GM19351 (cell line): ENCODE data around the gene GARIN5B.
"Not testable (repeated sequence)": the region's sequence is repeated elsewhere in the genome, so short reads cannot be mapped to it uniquely, and the experiment has no call there.

Experiments used
- ATAC-seq: cut with Tn5 transposase; IDR thresholded peaks from one replicate; pipeline ENCODE4 v1.9.1; 2021; ENCODE audit warnings: mild to moderate bottlenecking, moderate library complexity; ENCODE audit not compliant: unreplicated experiment

GARIN5B gene

DNA sequence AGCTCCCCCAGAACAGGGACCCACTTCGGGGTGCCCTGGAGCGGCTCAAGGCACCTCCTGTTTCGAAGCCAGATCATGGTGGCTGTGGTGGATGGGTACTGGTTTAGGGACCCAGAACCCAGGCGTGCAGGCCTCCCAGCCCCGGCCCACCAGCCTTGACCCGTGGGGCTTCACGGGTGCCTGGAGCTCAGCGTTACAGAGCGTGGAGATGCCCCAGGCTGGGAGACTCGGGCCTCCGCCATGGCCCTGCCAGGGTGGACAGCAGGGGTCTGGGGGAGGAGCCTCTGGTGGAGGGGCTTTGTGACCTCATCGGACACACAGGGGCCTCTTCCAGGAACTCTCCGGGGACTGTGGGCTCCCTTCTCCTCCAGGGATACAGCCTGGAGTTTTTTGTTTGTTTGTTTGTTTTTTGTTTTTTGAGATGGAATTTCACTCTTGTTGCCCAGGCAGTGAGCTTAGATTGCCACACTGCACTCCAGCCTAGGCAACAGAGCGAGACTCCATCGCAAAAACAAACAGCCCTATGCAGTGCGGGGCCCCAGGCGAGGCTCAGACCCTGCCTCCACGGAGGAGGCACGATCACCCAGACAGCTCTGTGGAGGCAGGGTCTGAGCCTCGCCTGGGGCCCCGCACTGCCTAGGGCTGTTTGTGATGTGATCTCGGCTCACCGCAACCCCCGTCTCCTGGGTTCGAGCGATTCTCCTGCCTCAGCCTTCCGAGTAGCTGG lies at the start of gene GARIN5B:
TSS of gene GARIN5B (minus strand) at position 271 of the 727 bp plus-strand sequence. CDS start at position 77, 194 bp downstream.
- no peak for ATAC-seq

DNA sequence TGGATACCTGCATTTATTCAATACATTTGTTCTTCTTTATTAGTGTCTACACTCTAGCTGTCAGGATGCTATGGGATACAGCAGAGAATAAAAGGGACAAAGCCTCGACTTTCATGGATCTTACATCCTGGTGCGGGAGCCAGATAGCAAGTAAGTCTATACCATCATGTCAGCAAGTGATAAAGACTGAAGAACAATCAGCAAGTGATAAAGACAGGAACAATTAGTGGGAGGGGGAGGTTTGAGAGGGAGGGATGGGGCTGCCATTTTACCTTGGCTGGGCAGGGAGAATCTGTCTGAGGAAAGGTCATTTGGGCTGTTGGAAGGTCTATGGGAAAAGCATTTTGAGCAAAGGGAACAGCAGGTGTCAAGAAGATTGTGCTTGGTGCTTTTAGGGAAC lies 47.1 kb upstream of the GARIN5B start:
- no peak for ATAC-seq

DNA sequence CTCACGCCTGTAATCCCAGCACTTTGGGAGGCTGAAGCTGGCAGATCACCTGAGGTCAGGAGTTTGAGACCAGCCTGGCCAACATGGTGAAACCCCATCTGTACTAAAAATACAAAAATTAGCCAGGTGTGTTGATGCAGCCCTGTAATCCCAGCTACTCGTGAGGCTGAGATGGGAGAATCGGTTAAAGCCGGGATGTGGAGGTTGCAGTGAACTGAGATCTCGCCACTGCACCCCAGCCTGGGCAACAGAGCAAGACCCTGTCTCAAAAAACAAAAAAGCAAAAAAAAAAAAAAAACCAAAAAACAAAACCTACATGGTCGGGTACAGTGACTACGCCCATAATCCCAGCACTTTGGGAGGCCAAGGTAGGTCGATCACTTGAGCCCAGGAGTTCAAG lies 46.1 kb upstream of the GARIN5B start:
- not testable (repeated sequence) for ATAC-seq

DNA sequence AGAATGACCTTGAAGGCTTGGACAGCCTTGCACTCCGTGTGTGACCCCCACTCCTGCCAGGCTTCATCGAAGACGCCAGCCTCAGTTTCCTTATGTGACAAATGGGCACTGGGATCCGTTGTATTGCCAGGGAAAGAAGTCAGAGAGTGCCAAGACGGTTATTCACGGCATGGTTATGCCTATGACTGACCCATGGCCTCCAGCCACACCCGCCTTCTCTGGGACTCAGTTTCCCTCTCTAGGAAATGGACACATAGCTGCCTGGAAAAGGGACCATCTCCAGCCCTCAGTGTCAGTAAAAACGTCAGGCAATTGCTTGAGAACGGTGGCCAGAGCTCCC lies 45.4 kb upstream of the GARIN5B start:
- ATAC-seq = no peak

DNA sequence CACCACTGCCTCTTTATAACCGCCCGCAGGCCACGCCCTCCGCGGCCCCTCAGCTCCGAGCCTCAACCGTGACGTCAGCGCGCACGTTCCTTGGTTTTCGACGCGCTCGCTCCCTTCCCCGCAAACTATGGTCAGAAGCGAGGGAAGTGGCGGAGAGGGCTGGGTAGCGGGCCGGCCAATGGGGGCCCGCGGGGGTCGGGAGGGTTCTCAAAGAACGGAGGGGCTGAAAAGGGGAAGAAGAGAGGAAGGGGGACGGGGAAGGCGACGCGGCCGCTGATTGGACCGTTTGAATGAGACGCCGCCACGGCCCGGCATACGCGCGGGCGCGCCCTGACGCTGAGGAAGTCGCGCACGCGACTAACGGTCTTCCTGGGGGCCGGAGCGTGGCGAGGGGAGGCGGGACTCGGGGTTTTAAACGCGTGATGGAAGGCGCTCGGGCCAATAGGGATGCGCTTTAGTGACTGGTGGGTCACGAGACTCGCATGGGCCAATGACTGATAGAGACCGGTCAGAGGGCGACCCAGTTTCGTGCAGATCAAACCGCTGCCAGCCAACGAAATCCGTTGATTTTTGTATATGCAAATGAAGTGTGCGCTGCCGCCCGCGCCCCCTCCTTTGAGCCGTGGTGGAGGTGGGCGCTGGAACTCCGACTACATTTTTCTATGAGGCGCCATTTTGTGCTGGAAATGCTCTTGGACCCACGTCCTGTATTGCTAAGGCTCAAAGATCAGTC lies 44.9 kb upstream of the GARIN5B start:
- peak; percentile 84 for ATAC-seq

DNA sequence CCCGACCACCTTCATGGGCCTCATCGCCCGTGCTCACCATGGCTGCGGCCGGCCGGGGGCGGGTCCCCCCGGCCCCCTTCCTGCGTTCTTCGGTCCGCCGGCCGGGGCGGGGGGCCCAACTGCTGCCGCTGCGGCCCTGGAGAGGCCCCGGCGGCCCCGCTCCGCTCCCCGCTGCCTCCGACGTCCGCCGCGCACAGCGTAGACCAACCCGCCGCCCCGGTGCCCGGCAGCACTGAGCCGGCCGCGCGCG lies 44.4 kb upstream of the GARIN5B start, which contains the start of gene UBE2S:
TSS of gene UBE2S (minus strand) at position 239 of the 250 bp plus-strand sequence. CDS start at position 40, 199 bp downstream.
- ATAC-seq = not testable (repeated sequence)

DNA sequence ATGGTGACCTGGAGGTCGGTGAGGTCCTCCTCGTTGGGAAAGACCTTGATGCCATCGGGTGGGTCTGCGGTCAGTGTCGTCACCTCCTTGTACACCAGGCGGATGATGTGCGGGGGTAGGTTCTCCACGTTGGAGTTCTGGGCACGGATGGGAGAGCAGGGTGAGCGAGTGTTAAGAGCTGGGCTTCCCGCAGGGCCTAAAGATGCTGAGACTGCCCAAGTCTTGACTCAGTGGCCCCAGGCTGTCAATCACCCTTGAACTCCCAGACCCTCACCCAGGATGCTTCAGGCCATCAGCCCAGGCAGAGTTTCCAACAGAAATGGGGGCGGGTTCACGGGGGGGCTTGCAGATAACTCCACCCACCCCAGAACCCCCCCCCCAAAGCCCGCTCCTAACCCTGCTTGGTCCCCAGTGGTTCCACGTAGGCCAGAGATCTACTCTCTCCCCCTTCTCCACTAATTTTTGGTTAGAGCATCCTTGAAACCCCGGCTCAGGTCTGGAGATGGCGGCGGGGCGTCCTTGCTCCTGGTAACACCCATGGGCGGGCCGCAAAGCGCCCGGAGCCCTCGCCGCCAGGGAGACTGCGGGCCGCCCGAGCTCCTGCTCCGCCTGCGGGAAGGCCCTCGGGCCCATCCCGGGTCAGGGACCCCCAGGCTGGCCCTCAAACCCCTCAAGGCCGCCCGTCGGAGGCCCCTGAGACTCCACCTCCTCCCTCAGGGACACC lies 43.9 kb upstream of the GARIN5B start:
- ATAC-seq = peak; percentile 10

DNA sequence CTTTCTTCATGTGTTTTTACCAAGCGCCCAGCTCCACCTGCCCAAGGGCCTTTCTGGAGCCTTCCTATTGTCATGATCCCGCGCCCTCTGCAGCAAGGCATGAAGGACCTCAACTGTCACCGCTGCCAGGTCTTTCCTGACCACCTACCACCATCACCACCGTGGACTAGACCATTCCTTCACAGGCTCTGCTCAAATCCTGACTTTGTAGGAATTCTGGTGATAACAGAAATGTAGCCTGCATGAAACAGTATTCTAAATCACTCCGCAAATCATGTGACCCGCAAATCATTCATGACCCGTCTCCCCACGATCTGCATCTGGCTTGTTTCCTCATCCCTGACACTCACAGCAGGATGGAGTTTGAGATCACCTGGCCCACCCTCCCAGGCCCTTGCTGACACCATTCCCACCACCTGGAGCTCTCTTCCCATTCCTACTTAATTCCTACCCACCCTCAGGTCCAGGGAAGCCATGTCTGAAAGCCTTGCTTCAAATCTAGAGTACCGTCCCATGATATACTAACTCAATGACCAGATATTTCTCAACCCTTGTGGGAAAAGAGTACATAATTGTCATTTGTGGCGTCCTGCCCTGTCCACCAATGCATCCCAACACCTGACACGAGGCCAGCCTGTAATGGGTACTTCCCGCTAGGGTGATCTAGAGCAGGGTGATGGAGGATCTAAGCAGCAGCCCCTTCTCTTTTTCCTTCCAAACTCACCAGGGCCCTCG lies 43.2 kb upstream of the GARIN5B start:
- no peak for ATAC-seq

DNA sequence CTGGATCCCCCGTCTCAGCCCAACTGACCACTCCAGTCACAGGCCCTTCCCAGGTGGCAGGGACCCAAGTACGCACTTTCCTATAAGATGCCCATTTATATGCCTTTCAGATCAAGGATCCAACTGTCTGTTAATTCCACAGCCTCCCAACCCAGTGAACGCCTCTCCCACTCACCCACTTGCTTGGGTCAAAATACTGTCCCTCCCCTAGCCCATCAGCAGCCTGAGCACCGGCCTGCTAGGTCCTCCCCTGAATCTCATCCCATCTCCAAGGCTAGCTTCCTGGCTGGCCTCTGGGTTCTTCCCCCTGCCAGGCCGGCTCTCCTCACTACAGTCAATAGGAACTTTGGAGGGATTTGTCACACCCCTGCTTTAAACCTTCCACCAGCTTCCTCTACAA lies 42.6 kb upstream of the GARIN5B start:
- no peak for ATAC-seq

DNA sequence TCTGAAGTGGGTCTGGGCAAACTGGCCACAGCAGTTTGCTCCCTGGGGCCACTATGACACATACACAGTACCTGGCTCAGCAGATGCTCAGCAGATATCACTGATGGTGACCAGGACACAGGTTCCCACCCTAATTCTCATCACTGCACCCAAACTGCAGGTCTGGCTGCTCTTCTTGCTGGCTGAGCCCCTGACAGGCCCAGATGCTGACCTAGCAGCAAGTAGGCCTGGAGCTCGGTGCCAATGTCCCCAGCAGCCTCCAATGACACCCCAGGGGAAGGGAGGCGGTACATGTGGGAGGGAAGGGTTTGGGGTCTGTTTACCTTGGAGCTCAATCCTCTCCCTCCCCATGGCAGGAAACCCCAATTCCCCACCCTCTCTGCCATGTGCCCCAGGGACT lies 39.4 kb upstream of the GARIN5B start:
- no peak for ATAC-seq

DNA sequence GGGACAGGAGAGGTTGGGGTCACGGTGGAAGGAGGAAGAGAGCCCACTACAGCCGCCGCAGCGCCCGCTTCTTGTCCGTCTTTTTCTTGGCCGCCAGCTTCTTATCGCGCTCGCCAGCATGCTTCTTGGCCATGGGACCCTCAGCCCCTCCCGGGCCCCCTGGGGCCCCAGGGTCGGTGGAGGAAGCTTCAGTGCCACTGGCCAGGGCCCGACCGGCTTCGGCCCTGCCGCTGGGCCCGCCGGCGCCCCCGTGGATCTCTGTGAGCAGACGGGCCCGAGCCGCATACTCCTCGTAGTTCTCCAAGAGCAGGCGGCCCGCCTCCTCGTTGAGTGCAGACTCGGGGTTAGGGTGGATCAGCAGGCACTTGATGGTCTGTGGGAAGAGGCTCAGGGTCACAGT lies 38.3 kb upstream of the GARIN5B start:
- not testable (repeated sequence) for ATAC-seq

DNA sequence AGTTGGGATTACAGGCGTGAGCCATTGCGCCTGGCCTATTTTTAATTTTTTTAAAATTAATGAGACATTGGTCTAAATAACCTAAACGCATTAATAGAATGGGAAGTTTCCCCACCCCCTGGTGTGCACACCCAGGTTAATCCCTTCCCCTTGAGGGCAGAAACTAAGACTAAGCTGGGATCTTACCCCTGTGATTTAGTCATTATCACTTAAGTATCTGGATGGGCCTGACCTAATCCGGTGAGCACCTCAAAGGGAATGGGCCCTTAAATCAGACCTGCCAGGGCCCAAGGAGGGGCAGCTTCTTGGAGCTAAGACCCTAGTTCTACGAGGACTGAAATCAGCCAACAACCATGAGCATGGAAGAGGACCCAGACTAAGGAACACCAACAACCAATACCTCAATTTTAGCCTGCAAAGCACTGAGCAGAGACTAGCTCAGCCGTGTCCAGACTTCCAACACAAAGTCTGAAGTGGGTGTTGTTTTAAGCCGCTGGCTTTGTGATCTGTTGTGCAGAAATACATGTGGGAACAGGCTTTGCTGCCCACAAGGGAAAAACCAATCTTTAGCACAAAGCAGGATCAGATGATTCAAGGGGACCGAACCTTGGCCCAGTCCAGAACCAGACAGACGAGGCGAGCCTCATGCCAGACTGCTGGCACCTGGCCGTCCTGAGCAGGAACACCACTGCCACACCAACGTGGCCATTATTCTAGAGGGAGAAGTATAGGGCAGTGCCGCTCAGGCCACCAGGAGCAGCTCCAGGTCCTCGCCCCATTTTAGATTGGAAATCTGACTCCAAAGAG lies 37.4 kb upstream of the GARIN5B start:
- no peak for ATAC-seq

DNA sequence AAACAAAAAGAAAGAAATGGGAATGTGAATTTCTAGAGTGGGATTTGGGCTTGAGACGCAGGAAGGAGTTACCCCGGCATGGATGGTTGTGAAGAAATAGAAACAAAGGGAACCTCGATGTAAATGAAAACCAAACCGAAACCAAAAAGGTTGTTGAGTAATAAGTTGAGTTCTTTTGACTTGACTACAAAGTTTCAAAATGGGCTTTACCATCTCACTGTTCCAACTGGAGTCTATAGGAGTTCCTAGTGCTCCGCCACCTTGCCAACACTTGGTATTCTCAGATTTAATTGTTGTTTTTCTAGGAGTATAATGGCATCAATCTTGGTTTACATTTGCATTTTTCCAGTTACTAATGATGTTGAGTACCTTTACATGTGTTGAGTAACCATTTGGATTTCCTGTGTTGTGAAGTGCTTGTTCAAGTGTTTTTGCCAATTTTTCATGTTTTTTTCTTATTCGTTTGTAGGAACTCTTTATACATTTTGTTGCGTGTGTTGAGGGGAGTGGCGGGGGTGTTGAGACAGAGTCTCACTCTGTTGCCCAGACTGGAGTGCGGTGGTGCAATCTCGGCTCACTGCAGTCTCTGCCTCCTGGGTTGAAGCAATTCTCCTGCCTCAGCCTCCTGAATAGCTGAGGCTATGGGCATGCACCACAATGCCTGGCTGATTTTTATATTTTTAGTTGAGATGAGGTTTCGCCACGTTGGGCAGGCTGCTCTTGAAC lies 35.3 kb upstream of the GARIN5B start:
- no peak for ATAC-seq

DNA sequence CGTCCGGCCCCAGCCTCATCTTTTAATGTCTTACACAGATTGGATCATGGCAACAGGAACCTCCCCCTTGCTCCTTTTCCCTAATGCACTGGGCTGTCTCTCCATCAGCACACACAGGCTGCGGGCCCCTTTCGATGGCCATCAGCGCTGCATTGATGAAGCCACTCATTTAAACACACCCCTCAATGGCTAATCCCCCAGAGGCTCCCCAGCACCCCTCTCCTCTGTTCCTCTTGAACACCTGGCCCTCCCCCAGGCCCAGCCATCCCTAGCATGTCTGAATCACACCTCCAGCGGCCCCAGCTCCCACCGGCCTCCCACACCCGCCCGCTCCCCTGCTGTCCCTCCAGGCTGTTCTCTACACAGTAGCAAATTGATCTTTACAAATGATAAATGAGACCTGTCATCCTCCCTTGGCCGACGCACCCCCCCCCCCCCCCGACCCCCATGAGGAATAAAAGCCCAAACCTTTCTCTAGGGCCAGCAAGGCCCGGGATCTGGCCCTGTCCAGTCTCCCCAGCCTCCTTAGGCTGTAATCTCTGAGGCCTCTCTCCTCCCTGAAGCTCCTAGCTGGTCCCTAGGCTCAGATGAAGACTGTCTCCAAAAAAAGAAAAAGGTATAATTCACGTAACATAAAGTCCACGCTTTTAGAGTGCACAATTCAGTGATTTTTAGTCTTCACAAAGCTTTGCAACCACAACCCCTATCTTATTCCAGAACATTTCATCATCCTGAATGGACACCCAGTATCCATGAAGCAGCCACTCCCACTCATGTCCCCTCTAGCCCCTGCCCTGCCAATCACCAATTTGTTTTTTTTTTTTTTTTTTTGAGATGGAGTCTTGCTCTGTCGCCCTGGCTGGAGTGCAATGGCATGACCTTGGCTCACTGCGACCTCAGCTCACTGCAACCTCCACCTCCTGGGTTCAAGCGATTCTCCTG lies 30.0 kb upstream of the GARIN5B start:
- no peak for ATAC-seq

DNA sequence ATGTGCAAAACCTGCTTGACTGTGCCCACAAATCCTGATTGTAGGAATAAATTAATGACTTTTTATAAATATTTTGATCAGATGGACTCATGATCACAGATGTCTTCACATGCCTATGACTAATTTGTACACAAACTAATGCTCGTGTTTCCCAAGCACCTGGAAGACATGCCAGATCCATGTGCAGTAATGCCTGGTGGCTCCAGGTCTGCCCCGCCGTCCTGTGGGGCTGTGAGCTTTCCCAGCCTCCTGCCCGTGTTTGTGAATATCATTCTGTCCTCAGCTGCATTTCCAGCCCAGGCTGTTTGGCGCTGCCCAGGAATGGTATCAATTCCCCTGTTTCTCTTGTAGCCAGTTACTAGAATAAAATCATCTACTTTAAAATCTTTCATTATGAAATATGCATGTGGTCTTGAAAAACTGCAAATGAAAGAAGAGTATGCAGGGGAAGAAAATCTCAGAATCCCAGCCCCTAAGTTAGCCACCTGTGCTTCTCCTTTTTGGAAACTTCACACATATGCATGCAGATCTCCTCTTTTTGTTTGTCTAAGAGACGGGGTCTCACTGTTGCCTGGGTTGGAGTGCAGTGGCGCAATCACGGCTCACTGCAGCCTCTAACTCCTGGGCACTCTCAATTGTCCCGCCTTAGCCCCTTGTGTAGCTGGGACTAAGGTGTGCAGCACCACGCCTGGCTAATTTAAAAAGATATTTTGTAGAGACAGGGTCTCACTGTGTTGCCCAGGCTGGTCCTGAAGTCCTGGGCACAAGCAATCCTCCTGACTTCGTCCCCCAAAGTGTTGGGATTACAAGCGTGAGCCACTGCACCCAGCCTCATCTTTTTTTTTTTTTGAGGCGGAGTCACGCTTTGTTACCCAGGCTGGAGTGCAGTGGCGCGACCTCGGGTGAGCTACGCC lies 28.9 kb upstream of the GARIN5B start:
- no peak for ATAC-seq

DNA sequence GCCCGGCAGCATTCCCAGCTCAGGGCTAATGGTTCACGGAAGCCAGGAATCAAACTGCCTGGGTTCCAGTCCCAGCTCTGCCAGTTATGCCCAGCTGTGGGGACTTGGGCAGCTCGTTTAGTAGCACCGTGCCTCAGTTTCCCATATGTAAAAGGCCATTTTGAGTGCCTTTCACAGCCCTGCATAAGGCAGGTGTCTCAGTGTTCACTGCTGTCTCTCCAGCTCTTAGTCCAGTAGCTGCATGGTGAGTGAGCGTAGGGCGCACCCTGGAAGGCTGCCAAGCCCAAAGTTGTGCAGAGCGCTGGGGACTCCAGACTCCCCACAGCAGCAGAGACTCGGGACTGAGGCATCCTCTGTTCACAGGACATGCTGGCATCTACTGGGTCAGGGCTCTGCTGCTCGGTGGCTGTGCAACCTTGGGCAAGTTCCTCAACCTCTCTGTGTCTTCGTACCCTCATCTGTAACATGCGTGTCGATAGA lies 28.2 kb upstream of the GARIN5B start:
- ATAC-seq = no peak

DNA sequence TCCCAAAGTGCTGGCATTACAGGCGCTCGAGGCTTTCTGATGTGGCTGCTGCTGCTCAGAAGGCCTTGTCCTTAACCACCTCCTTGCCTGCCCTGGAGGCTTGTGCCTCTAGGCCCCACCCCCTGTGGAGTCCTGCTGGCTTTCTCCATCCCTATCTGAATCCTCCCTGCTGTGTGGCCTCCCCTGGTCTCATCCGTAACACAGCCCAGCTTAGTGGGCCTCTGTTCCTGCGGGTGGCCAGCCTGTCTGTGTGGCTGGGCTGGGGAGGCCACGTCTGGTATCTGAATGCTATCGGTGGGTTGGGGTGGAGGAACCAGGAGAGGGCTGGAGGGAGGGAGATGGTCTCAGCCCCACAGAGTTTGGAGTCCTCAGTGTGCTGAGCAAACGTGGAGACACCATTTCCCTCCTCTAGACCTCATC lies 27.4 kb upstream of the GARIN5B start:
- no peak for ATAC-seq
